IPS-NIHi7 (cell line): ENCODE data around the gene TMEM186.
A peak's percentile ranks its signal among the peaks of the same experiment; 100 is the strongest.
"Not testable (repeated sequence)": the region's sequence is repeated elsewhere in the genome, so short reads cannot be mapped to it uniquely, and the experiment has no call there.

Source experiments
- DNase-seq: peaks from one replicate; pipeline ENCODE4 v3.0.0; 2012; ENCODE audit warnings: mixed read lengths; ENCODE audit errors: extremely low spot score

TMEM186 gene

GRCh38 chr16:8812162-8812843 is 14.9 kb upstream of the TMEM186 start:
- no peak for DNase-seq

DNA sequence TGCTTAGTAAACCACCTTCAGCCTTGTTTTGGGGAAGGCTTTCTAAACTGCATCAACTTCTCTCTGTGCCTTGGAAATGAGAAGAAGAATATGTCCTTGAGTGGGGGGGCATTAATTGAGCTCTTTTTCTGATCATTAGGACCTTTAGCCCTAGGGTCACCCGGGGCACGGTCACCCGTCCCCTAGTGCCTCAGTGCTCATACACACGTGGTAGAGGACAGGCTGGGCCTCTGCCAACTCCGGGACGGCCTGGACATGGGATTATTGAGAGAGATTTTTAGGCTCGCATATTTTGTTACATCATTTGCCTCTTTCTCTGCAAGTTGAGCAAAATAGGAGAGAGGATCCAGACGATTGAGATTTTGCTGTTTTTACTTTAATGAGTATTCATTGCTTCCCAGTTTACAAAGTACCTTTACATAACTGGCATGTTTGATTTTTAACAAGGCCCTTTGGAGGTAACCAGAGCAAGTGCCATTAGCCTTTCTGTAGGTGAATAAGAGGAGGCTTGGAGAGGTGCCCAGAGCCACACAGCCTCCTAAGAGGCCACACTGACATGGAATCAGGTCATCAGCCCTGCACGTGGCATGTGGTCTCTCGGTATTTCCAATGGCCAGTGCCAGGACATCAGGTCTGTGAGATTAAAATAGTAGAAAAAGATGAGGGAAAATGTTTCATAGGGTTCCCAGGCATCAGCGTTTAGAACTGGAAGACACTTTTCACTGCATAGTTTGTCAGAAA is 11.3 kb upstream of the TMEM186 start:
- DNase-seq = no peak

- no peak for DNase-seq
These were observed 10.6 kb upstream of the TMEM186 start for GRCh38 chr16:8808009-8808408.

- DNase-seq = no peak
These were observed 9.8 kb upstream of the TMEM186 start for GRCh38 chr16:8807189-8807588.

- no peak for DNase-seq
These were observed 9.0 kb upstream of the TMEM186 start for GRCh38 chr16:8806272-8806983.

DNA sequence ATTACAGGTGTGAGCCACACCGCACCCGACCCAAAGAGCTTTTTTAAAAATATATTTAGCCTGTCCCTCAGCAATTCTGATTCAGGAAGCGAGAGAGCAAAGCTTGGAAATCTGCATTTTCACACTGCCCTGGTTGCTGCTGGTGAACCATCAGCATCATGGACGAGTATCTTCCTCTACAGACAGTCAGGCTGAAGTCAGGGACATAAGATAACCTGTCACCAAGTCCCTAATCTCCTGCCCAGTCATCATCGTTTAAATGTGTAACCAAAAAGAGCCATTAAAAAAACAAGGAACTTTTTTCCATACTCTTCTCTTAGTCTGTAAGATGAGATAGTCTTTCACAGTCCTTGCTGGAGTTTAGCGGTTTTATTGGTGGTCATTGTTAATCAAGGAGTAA is 6.9 kb upstream of the TMEM186 start:
- DNase-seq = no peak

DNA sequence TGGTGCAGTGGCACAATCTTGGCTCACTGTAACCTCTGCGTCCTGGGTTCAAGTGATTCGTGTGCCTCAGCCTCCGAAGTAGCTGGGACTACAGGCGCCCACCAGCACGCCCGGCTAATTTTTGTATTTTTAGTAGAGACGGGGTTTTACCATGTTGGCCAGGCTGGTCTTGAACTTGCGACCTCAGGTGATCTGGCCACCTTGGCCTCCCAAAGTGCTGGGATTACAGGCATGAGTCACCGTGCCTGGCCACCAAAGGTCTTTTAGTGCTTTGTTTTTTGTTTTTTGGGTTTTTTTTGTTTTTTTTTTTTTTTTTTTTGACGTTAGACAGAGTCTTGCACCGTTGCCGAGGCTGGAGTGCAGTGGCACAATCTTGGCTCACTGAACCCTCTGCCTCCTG is 6.3 kb upstream of the TMEM186 start:
- DNase-seq = not testable (repeated sequence)

DNA sequence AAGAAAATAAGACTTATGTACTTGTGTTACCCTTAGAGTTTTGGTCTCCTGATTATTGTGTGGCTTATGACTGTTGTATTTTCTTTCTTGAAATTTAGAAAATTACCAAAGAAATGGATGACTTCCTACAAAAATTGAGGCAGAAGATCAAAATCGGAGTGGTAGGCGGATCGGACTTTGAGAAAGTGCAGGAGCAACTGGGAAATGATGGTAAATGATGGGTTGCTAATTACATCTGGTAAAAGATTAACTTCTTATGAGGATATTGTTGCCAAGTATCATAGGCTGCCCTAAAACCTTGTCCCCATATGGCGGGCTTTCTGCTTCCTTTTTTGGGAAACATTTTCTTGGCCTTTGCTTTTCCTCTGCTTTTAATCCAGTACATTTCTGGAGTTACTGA is 4.3 kb upstream of the TMEM186 start:
- no peak for DNase-seq

- DNase-seq = no peak
These were observed 1.2 kb upstream of the TMEM186 start for GRCh38 chr16:8798535-8799157.

GRCh38 chr16:8798174-8798527 is 712 bp upstream of the TMEM186 start:
- no peak for DNase-seq

GRCh38 chr16:8796469-8797363 is 723 bp downstream of the TMEM186 start:
- DNase-seq = no peak

- DNase-seq = no peak
These were observed 1.6 kb downstream of the TMEM186 start for GRCh38 chr16:8795818-8796217.

DNA sequence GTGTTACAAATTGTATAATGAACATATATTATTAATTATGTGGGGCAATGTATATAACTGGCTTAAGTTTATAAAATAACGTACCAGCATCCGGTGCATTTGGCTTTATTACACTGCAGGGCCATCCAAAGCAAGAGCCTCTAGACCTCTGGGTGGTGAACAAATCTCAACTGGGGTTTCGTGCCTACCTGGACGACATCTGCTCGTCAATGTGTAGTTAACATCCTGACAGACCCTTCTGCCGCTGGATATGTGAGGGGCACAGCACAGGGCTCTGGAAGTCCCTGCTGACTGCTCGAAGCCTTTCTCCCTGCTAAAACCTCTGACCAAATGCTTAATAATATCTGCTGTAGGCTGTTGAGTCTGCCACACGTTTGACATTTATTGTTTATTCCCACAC is 2.3 kb downstream of the TMEM186 start:
- no peak for DNase-seq

- no peak for DNase-seq
These were observed 8.8 kb downstream of the TMEM186 start for GRCh38 chr16:8788578-8789172.

DNA sequence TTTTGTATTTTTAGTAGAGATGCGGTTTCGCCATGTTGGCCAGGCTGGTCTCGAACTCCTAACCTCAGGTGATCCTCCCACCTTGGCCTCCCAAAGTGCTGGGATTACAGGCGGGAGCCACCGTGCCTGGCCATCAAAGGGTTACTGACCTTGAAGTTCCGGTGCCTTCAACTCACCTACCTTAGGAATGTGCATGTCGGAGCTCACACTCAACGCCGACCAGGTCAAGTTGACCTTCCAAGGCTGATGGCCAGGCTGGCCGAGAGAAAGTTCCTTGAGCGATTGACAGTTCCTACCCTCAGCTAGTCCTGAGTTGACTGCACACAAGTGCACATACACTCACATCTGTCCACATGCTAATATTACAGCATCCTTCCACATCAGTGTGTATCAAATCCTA is 11.1 kb downstream of the TMEM186 start:
- not testable (repeated sequence) for DNase-seq

GRCh38 chr16:8785408-8785807 is 12.0 kb downstream of the TMEM186 start:
- no peak for DNase-seq

GRCh38 chr16:8782673-8783072 is 14.8 kb downstream of the TMEM186 start:
- no peak for DNase-seq

- no peak for DNase-seq
These were observed 15.6 kb downstream of the TMEM186 start for GRCh38 chr16:8781797-8782196.

DNA sequence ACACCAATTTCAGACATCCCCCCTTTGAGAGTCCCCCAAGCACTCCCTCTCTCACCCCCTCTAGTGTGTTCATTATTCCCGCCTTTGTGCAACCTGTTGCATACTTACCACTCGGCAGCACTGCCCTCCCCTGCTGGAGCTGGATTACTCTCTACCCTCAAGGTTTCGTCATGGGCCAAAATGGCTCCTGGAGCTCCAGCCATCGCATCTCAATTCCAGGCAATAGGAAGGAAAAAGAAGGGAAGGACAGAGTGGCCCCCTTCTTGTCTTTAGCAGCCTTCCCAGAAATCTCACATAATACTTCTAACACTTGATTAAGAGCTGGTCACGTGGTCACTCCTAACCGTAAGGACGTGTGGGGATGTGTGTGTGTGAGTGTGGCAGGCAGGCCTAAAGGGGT is 20.2 kb downstream of the TMEM186 start:
- DNase-seq = no peak

- peak; percentile 59 for DNase-seq
These were observed 21.3 kb downstream of the TMEM186 start for GRCh38 chr16:8776129-8776584.

DNA sequence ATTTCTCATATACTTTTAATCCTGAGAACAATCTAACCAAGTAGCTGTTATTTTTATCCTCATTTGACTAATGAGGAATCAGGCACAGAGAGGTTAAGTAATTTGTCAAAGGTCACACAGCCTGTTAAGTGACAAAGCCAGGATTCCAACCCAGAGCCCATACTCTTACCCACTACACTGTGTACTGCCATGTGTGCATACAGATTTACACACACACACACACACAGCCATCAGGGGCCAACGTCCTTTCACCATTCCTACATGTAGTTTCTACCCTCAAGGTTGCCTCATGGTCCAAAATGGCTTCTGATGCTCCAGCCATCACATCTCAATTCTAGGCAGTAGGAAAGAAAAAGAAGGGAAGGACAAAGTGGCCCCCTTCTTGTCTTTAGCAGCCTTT is 22.1 kb downstream of the TMEM186 start:
- DNase-seq = no peak
